Left lung (tissue), 10 donors: Measurements from ENCODE around the gene SCN3A. TPM values are rescaled to one million over a fixed set of nuclear protein-coding genes. Genes with fewer than 3 reads are reported as not detected.

Source experiments
- ATAC-seq: fragments of 200-7000 bp; cut with Tn5 transposase; one replicate; pipeline ENCODE4 v1.9.1; 2020; ENCODE audit warnings: moderate library complexity
- DNase-seq, 4 donors: peaks; one replicate each; pipeline ENCODE4 v3.0.0-alpha.2; 2013 to 2020
- H3K27ac ChIP-seq, 2 donors: fragments of 200-600 bp; sonication (generic) in 1 of 2; one replicate each; pipeline versions ENCODE4 v1.5.0 to v1.8.0; 2020 to 2021
- H3K27me3 ChIP-seq, 2 donors: fragments of 200-600 bp; sonication (generic) in 1 of 2; one replicate each; pipeline versions ENCODE4 v1.5.0 to v1.8.0; 2020 to 2021
- H3K36me3 ChIP-seq, 2 donors: fragments of 200-600 bp; sonication (generic) in 1 of 2; one replicate each; pipeline versions ENCODE4 v1.5.0 to v1.8.0; 2020 to 2021
- H3K4me1 ChIP-seq, 2 donors: fragments of 200-600 bp; one replicate each; pipeline ENCODE4 v1.8.0; 2021
- H3K4me3 ChIP-seq, 2 donors: fragments of 200-600 bp; sonication (generic) in 1 of 2; one replicate each; pipeline versions ENCODE4 v1.5.0 to v1.8.0; 2020 to 2021; ENCODE audit warnings: mild to moderate bottlenecking in 1 of 2
- H3K9me3 ChIP-seq, 2 donors: fragments of 200-600 bp; sonication (generic) in 1 of 2; one replicate each; pipeline versions ENCODE4 v1.5.0 to v1.8.0; 2020 to 2021
- CTCF ChIP-seq, 2 donors: fragments of 200-600 bp; sonication (generic) in 1 of 2; IDR thresholded peaks; one replicate each; pipeline versions ENCODE4 v1.5.0 to v1.8.0; 2021; ENCODE audit warnings: antibody characterized with exemption in 2 of 2
- intact Hi-C, 2 donors: fragments of 100-400 bp; cut with DNase I; formaldehyde crosslinking; loops; one replicate each; pipeline versions ENCODE4 v1.11.2 to v1.14.2; 2022
- polyA plus RNA-seq, 6 donors: library from polyadenylated mRNA; unstranded; fragments of 120-200 nt; gene quantifications; one replicate each; pipeline ENCODE4 v1.2.1, GENCODE V29; 2013; ENCODE audit not compliant: insufficient read length in 6 of 6
- total RNA-seq, 2 donors: library from RNA; stranded (reverse); fragmentation: NEBNext Ultra II Directional; extraction: Animal tissue kit (Norgen Biotek cat#: 25700); gene quantifications; one replicate each; pipeline ENCODE4 v1.2.1, GENCODE V29; 2021
- donor health status: DM: no; HTN: yes; CAD: no.
- donor health status: DM: no; HTN: no; CAD: no.

The SCN3A gene
- total and polyA plus RNA-seq, 8 donors, result 0.35 to 1.6 (median 0.95) TPM

DNA sequence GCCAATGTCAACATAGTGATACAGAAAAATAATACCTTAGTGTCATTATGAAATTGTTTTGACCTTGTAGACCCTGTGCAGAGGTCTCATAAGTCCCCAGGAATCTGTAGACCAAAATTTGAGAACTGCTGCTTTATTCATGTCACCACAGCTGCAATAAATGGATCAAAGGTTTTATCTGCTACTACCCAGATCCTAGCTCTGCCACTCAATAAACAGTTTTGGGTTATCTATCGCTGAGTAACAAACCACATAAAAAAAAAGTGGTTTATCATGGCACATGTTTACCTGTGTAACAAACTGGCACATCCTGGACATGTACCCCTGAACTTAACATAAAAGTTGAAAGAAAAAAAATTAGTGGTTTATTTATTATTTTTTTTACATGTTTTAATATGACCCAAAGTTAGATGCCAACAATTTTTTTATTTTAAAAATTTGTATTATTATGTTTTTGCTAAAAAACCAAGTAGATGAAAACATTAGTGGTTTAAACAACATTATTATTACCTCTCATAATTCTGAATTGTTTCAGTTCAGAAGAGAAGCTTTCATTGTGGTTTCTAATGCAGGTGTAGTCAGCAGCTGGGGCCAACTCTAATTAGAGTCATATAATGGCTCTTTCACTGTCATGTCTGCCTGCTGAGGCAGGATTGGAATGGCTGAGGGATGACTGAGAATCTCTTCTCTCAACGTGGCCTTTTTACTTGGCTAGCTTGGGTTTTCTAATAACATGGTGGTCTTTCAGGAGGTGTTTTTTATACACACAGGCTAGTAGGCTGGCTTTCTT lies 145.2 kb downstream of the SCN3A start:
- intact Hi-C loops, result no loop called here
- H3K36me3 ChIP-seq, result no peaks in the 10 kb centered on the region
- TF ChIP-seq CTCF (IDR thresholded peaks at IDR 0.05), result no peak
- no peak overlapping the region for H3K27ac ChIP-seq
- no peak overlapping the region for H3K4me3 ChIP-seq
- no peaks in the 10 kb centered on the region for H3K9me3 ChIP-seq
- H3K27me3 ChIP-seq, result no peaks in the 10 kb centered on the region
- ATAC-seq, result no peak
- no peak for DNase-seq
- no peaks in the 10 kb centered on the region for H3K4me1 ChIP-seq

GRCh38 chr2:165057931-165058330 lies 145.9 kb downstream of the SCN3A start:
- intact Hi-C loops, result no loop called here
- Histone ChIP-seq H3K9me3 (no peaks in the 10 kb centered on the region), H3K27me3 (no peaks in the 10 kb centered on the region), H3K36me3 (no peaks in the 10 kb centered on the region), H3K4me3 (no peak overlapping the region), H3K4me1 (no peaks in the 10 kb centered on the region), H3K27ac (no peak overlapping the region)
- ATAC-seq (no peak), DNase-seq (no peak)
- no peak for TF ChIP-seq CTCF (IDR thresholded peaks at IDR 0.05)

- H3K4me3 ChIP-seq, result no peak overlapping the region
- DNase-seq (no peak), ATAC-seq (no peak)
Observed at GRCh38 chr2:165057308-165057707, 146.5 kb downstream of the SCN3A start.

DNA sequence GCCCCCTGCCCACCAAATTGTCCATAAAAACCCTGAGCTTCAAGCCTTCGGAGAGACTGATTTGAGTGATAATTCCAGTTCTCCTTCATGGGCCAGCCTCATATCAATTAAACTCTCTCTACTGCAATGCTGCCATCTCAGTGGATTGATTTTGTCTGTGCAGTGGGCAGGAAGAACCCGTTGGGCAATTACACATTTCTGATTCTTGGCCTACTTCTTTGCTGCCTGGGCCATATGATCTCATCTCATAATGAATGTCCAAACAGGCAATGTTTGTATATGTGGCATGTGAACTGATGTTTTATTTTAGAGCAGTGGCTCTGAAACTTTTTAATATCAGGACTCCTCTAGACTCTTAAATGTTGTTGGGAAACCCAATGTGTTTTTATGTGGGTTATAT lies 147.3 kb downstream of the SCN3A start:
- Histone ChIP-seq H3K27ac (no peak overlapping the region), H3K4me3 (no peak overlapping the region), H3K27me3 (no peaks in the 10 kb centered on the region), H3K9me3 (no peaks in the 10 kb centered on the region), H3K4me1 (no peaks in the 10 kb centered on the region), H3K36me3 (no peaks in the 10 kb centered on the region)
- TF ChIP-seq CTCF (IDR thresholded peaks at IDR 0.05), result no peak
- ATAC-seq (no peak), DNase-seq (no peak)
- intact Hi-C loops, result no loop called here

More at GRCh38 chr2:165057308-165057707, 146.5 kb downstream of the SCN3A start:
- no peak for TF ChIP-seq CTCF (IDR thresholded peaks at IDR 0.05)
- no peaks in the 10 kb centered on the region for H3K9me3 ChIP-seq
- no peaks in the 10 kb centered on the region for H3K4me1 ChIP-seq
- H3K27ac ChIP-seq, result no peak overlapping the region
- no peaks in the 10 kb centered on the region for H3K36me3 ChIP-seq
- H3K27me3 ChIP-seq, result no peaks in the 10 kb centered on the region
- intact Hi-C loops, result no loop called here

DNA sequence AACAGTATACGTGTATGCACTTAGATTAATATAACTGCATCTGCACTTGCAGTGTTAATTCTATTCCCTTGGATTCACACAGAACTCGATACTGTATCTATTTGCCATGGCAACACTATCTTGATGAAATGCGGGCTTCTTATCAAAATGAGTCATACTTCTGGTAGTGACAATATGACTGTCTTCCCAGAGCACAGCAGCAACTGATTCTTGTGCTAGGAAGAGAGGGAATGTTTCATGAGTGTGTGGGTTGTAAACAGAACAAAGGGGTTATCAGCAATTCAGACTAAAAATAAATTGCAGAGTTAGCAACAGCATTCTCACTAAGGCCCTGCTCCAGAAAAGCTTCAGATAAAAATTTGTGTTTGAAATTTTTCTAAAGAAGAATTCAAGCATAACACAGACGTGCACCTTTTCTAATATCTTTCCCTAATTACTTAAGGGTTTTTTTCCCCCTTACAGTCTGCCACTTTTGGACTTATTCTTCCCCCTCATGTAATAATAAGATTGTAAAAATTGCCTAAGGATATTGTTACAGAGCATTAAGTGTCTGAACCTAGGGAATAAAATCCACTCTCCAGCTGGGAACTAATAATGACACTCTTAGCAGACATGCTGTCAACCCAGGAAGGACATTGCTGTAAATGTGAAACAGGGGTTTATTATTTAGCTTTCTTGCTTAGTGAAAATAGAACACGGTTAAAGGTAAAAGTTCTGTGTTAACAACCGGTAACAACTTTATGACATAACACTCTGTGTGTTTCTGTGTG lies 148.6 kb downstream of the SCN3A start:
- H3K36me3 ChIP-seq, result no peaks in the 10 kb centered on the region
- ATAC-seq, result no peak
- intact Hi-C loops, result no loop called here
- H3K4me1 ChIP-seq, result no peaks in the 10 kb centered on the region
- no peak overlapping the region for H3K27ac ChIP-seq
- TF ChIP-seq CTCF (IDR thresholded peaks at IDR 0.05), result no peak
- no peak for DNase-seq
- H3K9me3 ChIP-seq, result no peaks in the 10 kb centered on the region
- H3K27me3 ChIP-seq, result no peaks in the 10 kb centered on the region
- H3K4me3 ChIP-seq, result no peak overlapping the region
